PC-3 (cell line): ENCODE data around the gene WNT4.

Experiments
- CTCF ChIP-seq: fragments of 300-600 bp; sonication (generic); conservative IDR thresholded peaks from 2 replicates; pipeline ENCODE4 v1.5.1; 2017; ENCODE audit warnings: antibody characterized with exemption, low read depth, mild to moderate bottlenecking, low read length
- EZH2 ChIP-seq: fragments of 300-600 bp; sonication (generic); IDR thresholded peaks from one replicate; pipeline ENCODE4 v1.6.1; 2017; ENCODE audit warnings: antibody characterized with exemption, mild to moderate bottlenecking, low read length; ENCODE audit not compliant: unreplicated experiment

DNA sequence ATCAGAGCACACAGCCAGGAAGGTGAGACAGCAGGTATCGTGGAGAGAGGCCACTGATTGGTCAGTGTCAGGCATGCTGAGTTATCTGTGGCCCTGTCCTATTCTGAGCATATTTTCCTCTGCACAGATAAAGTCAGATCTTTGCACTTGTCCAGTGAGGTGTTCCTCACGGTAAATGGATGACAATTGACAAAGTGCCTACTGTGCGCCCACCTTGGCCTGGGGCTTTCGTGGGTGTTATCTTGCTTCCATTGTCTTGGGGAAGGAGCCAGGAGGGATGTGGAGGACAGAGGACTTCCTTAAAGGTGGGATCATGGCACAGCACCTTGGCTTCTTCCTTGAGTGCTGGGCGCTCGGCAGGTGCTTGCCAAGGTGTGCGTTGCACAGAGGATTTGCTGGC is 46.0 kb upstream of the WNT4 start:
- no peak for TF ChIP-seq CTCF
- TF ChIP-seq EZH2: no peak
